Breast epithelium (tissue), 4 donors: Measurements from ENCODE around the gene GCDH. TPM values are rescaled to one million over a fixed set of nuclear protein-coding genes. Genes with fewer than 3 reads are reported as not detected.

Experiments
- DNase-seq, 2 donors: peaks; one replicate each; pipeline ENCODE4 v3.0.0-alpha.2; 2019; ENCODE audit warnings: low spot score in 2 of 2
- H3K27ac ChIP-seq, 2 donors: fragments of 200-600 bp; sonication (generic) in 1 of 2; one replicate each; pipeline ENCODE4 v1.5.1; 2016 to 2019; ENCODE audit warnings: mild to moderate bottlenecking in 1 of 2
- H3K27me3 ChIP-seq, 2 donors: fragments of 200-600 bp; sonication (generic) in 1 of 2; one replicate each; pipeline versions ENCODE4 v1.5.1 to v1.6.0; 2017 to 2019; ENCODE audit warnings: control low read depth in 1 of 2, mild to moderate bottlenecking in 1 of 2
- H3K36me3 ChIP-seq: fragments of 200-600 bp; one replicate; pipeline ENCODE4 v1.5.1; 2019
- H3K4me1 ChIP-seq, 2 donors: fragments of 200-600 bp; sonication (generic); one replicate each; pipeline ENCODE4 v1.5.1; 2016 to 2019; ENCODE audit warnings: control low read depth in 1 of 2
- H3K4me3 ChIP-seq, 3 donors: fragments of 200-600 bp; sonication (generic); 1 replicate in 2 of 3; 2 replicates in 1 of 3; pipeline ENCODE4 v1.5.1; 2016 to 2019; ENCODE audit warnings: mild to moderate bottlenecking in 3 of 3, moderate library complexity in 2 of 3
- H3K9me3 ChIP-seq, 2 donors: fragments of 200-600 bp; sonication (generic) in 1 of 2; one replicate each; pipeline ENCODE4 v1.5.1; 2016 to 2019; ENCODE audit warnings: control low read depth in 1 of 2
- POLR2A ChIP-seq: fragments of 450-650 bp; IDR thresholded peaks from one replicate; pipeline ENCODE4 v1.6.1; 2016; ENCODE audit warnings: antibody characterized with exemption, mild to moderate bottlenecking, moderate library complexity
- POLR2AphosphoS5 ChIP-seq, 3 donors: sonication (generic); formaldehyde crosslinking; IDR thresholded peaks; one replicate each; pipeline ENCODE4 v1.6.1; 2017; ENCODE audit warnings: antibody characterized with exemption in 3 of 3
- intact Hi-C: fragments of 100-400 bp; cut with DNase I; formaldehyde crosslinking; loops from one replicate; pipeline ENCODE4 v1.15.1; 2023; ENCODE audit warnings: low total_unique reads
- total RNA-seq, 3 donors: library from RNA; depleted of rRNA; stranded (reverse); fragments of >200 nt; gene quantifications; one replicate each; pipeline ENCODE4 v1.1.0, GENCODE V29; 2016
- TF ChIP-seq, protein P1 (sequence below), 3 donors: fragments of 450-650 bp; IDR thresholded peaks; one replicate each; pipeline ENCODE4 v1.5.1; 2016 to 2017; ENCODE audit warnings: antibody characterized with exemption in 3 of 3, mild to moderate bottlenecking in 3 of 3, moderate library complexity in 3 of 3

Gene GCDH
- total RNA-seq, 3 donors from 2014 or later = 39.2 to 72.8 (median 50.1) TPM

DNA sequence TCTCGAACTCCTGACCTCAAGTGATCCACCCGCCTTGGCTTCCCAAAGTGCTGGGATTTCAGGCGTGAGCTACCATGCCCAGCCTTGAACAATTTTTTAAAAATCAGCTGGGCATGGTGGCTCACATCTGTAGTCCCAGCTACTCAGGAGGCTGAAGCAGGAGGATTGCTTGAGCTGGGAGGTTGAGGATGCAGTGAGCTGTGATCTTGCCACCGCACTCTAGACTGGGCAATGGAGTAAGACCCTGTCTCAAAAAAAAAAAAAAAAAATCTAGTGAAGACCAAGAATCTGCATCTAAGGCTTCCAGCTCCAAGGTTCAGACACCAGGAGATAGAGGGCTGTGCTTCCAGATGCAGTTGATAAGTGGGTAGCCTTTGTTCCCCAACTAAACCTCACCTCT lies 26.8 kb upstream of the GCDH start:
- no peak for DNase-seq
- no peak overlapping the region for H3K27ac ChIP-seq
- H3K4me3 ChIP-seq = no peak overlapping the region
- intact Hi-C loops = no loop called here
- H3K36me3 ChIP-seq = no peaks in the 10 kb centered on the region
- H3K27me3 ChIP-seq = no peaks in the 10 kb centered on the region
- no peak for TF ChIP-seq POLR2AphosphoS5 (IDR thresholded peaks at IDR 0.05)
- TF ChIP-seq, protein P1, sequence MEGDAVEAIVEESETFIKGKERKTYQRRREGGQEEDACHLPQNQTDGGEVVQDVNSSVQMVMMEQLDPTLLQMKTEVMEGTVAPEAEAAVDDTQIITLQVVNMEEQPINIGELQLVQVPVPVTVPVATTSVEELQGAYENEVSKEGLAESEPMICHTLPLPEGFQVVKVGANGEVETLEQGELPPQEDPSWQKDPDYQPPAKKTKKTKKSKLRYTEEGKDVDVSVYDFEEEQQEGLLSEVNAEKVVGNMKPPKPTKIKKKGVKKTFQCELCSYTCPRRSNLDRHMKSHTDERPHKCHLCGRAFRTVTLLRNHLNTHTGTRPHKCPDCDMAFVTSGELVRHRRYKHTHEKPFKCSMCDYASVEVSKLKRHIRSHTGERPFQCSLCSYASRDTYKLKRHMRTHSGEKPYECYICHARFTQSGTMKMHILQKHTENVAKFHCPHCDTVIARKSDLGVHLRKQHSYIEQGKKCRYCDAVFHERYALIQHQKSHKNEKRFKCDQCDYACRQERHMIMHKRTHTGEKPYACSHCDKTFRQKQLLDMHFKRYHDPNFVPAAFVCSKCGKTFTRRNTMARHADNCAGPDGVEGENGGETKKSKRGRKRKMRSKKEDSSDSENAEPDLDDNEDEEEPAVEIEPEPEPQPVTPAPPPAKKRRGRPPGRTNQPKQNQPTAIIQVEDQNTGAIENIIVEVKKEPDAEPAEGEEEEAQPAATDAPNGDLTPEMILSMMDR (IDR thresholded peaks at IDR 0.05) = no peak
- TF ChIP-seq POLR2A = no peak
- no peaks in the 10 kb centered on the region for H3K4me1 ChIP-seq
- no peaks in the 10 kb centered on the region for H3K9me3 ChIP-seq

- no peak overlapping the region for H3K27ac ChIP-seq
- H3K4me1 ChIP-seq = no peaks in the 10 kb centered on the region
- intact Hi-C loops = no loop called here
- no peaks in the 10 kb centered on the region for H3K36me3 ChIP-seq
- no peak for TF ChIP-seq POLR2AphosphoS5 (IDR thresholded peaks at IDR 0.05)
- TF ChIP-seq, protein P1 (IDR thresholded peaks at IDR 0.05) = peak in 1 of 3 donors; percentile 25
- TF ChIP-seq POLR2A = no peak
- no peak for DNase-seq
- H3K9me3 ChIP-seq = no peaks in the 10 kb centered on the region
- no peaks in the 10 kb centered on the region for H3K27me3 ChIP-seq
- no peak overlapping the region for H3K4me3 ChIP-seq
Observed at GRCh38 chr19:12864721-12865715, 25.9 kb upstream of the GCDH start.

DNA sequence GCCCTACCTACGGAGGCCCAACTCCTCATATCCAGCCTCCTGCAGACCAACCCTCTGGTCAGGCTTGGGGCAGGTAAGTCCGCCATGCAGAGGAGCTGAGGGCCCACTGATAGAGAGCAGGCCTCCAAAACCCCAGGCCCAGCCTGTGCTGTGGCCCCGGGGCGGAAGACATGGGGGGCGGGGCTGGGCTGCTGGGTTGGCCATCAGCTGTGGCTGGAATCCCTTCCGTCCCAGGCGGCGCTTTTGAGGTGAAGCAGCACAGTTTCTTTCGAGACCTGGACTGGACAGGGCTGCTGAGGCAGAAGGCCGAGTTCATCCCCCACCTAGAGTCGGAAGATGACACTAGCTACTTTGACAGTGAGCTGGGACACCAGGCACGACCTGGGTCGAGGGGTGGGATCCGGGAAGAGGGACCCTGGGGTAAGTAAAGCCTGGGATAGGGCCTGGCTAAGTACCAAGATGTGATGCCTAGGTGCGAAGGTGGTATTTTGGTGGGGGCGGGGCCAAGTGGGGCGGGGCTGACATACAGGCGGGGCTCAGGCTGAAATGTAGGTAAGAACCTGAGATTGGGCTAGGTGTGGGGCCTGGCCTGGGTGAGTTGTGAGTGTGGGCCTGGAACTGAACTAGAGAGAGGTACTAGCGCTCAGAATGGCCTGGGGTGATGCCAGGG lies 25.1 kb upstream of the GCDH start:
- intact Hi-C loops = no loop called here
- no peaks in the 10 kb centered on the region for H3K27me3 ChIP-seq
- no peaks in the 10 kb centered on the region for H3K9me3 ChIP-seq
- TF ChIP-seq POLR2AphosphoS5 (IDR thresholded peaks at IDR 0.05) (no peak), POLR2A (no peak)
- TF ChIP-seq, protein P1 (IDR thresholded peaks at IDR 0.05) = no peak
- H3K4me3 ChIP-seq = no peak overlapping the region
- no peak overlapping the region for H3K27ac ChIP-seq
- H3K36me3 ChIP-seq = no peaks in the 10 kb centered on the region
- DNase-seq = no peak
- H3K4me1 ChIP-seq = no peaks in the 10 kb centered on the region

DNA sequence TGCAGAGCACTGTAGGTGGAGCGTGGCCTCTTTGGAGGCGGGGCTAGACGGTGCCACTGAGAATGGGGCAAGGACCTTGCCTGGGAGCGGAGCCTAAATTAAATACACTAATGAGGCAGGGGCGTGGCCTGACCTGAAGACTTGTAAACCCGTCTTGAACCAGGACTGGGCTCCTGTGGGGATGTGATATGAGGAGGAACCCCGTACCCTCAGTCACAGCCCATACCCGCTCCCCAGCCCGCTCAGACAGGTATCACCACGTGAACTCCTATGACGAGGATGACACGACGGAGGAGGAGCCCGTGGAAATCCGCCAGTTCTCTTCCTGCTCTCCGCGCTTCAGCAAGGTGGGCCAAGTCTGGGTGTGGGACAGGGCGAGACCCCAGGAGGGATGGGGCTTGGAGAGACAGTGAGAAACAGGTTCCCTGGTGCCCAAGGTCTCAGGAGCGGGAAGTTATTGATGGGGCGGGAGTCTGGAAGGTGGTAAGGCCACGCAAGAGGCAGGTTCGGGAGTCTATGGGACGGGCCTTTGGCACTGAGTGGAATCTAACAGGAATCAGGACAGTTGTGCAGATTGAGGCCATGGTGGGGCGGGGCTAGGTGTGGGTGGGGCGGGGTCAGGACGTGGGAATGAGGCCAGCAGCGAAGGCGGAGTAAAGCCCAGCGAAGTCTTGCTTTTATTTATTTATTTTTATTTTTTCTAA lies 24.4 kb upstream of the GCDH start:
- intact Hi-C loops = no loop called here
- H3K27ac ChIP-seq = no peak overlapping the region
- TF ChIP-seq, protein P1 (IDR thresholded peaks at IDR 0.05) = no peak
- TF ChIP-seq POLR2A (no peak), POLR2AphosphoS5 (IDR thresholded peaks at IDR 0.05) (no peak)
- no peak for DNase-seq
- H3K4me1 ChIP-seq = no peaks in the 10 kb centered on the region
- no peaks in the 10 kb centered on the region for H3K36me3 ChIP-seq
- no peaks in the 10 kb centered on the region for H3K27me3 ChIP-seq
- no peak overlapping the region for H3K4me3 ChIP-seq
- H3K9me3 ChIP-seq = no peaks in the 10 kb centered on the region
